Activated gamma-delta T cell treated with anti-CD3 and anti-CD28 coated beads, Interleukin-2, amount 50 U/mL, for 16 hours (primary cell): ENCODE measurements around the gene CELF4.

ENCODE experiments used
- DNase-seq: peaks from one replicate; pipeline ENCODE4 v3.0.0-alpha.2; 2020; ENCODE audit warnings: low read depth

CELF4 gene

DNA sequence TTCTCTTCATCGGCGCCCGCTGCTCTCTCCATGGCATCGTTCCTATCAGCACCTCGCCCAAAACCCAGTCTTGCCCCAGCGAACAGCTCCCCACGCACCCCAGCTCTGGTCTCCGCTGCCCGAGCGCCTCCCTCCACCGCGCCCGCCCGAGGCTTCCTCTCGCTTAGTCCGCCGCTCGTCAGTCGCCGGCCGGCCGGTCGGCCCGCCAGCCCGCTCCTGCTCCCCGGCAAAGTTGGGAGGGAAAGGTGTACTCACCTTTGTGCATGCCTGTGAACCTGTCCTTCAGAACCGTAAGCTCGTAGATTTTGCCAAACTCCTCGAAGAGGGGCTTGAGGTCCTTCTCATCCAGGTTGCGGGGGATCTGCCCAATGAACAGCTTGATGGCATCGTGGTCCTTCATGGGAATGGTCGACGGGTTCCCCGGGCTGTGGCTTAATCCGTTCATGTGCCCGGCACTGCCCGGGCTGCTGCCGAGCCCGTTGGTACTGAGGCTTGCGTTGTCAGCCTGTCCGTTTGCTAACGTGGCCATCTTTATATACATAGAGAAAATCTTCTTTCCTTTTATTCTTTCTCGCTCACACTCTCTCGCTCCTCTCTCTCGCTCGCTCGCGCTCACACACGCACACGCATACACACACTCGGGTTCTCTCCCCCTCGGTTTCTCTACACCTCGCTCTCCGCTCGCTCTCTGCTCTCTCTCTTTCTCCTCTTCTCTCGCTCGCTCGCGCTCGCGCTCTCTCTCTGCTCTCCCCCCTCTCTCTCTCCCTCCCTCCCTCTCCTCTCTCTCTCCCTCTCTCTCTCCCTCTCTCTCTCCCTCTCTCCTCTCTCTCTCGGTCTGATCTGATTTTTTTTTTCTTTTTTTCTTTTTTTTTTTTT, at the start of gene CELF4:
Gene CELF4 (minus strand): TSS at position 698 of the 876 bp plus-strand sequence.
- no peak for DNase-seq

DNA sequence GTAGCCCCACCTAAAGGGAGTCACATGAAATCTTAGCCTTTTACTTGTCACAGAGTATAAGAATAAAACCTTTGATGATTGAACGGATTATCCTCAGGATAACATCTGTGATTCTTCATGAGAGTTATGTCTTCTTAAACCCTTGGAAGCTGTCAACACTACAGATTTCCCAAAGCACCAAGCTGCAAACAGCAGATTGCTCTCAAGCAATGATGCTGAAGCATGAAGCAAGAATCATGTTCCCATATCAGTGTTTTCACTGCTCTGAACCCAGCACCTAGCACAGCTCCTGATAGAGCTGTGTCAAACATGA, 47.6 kb upstream of the CELF4 start:
- no peak for DNase-seq

DNA sequence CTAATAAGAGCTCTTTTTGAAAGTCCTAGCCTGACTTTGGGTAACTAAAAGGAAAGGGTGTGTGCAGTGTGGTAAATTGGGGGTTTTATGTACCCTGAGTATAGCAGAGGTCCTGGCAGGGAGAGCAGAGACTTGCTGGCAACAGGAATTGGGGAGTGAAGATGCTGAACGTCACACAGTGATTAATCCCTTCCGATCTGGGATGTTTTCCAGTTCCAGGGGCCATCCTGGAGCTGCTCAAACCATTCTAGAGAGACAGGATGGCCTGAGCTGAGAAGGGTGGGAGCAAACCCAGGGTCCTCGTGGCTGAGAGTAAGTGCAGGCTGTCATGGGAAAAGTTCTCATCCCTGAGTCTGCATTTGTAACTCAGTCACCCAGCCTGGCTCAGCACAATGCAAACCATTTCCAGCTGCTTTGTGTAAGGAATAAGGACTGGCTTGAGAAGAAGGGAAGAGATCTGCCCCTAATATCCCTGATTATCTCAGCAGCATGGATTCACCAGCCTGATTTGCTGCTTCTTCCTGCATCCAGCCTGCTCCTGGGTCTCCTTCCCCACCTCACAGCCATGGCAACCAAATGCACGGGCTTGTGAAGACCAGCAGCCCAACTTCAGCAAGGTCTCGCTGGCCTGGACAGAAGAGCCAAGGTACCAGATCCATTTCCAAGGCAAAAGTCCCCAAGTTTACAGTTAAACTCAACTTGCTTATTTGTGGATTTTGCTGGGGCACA, 47.1 kb upstream of the CELF4 start:
- no peak for DNase-seq

DNA sequence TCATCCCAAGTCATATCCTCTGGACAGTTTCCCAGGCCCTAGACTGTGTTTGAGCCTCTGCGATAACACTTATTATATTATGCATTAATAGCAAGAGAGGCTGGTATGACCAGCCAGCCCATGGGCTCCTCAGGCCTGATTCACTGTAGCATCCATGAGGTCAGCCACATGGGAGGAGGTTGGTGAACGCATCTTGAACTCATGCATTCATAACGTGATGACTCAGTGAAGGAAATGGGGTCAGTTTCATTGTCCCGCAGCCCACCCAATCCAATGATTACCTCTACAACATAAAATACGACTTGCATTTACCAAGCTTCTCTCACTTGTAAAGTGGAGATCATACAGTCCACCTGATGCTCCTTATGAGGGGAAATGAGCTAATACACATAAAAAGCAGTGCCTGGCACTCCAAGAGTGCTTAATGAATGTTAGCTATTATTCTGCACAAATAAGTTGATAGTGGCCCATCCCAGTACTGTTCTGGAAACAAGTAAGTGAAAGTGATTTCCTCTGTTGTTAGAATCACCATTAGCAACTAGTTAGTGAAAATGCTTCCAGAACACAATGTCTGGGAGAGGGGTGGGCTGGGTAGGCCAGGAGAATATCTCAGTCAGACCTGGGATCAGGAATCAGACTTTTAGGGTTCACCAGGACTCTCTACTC, 46.1 kb upstream of the CELF4 start:
- DNase-seq: no peak

GRCh38 chr18:37608876-37609275, 43.3 kb upstream of the CELF4 start:
- no peak for DNase-seq

DNA sequence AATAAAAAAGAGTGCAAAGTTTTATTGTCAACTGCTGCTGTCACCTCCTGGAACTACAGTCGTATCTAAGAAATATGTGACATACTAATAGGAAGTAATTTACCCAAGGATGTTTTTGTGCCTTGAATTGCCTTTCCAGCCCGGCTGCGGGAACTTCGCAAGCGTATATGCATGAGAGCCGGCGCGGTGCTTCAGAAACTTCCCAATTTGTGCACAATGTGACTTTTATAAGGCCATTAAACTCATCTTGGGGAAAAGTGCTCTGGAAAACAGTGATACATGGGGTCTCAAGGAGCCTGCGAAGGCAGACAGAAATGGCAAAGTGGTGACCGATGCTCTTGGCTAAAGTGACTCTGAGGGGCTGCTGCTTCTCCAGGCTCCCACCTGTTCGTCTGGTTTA, 41.7 kb upstream of the CELF4 start:
- no peak for DNase-seq

- DNase-seq: no peak
Observed at GRCh38 chr18:37604032-37604431, 38.4 kb upstream of the CELF4 start.

- DNase-seq: no peak
Observed at GRCh38 chr18:37598966-37599896, 33.6 kb upstream of the CELF4 start.

DNA sequence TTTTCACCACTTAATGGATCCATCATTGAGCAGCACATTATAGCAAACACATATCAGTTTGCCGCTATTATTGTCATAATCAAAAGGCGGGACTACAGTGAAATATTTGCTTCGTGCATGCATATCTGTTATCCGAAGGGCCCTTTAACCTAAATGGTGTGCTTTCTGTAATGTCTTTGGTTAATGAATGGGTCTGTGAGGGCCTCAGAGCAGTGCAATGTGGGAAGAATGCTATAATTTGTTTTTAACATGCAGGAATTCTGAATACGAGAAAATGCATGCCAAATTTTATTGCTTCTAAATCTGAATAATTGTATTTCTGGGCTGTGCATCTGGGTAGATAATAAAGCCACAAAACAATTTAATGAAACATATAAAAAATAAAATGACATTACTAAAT, 32.8 kb upstream of the CELF4 start:
- DNase-seq: no peak

- DNase-seq: no peak
Observed at GRCh38 chr18:37590346-37590745, 24.7 kb upstream of the CELF4 start.

- no peak for DNase-seq
Observed at GRCh38 chr18:37588289-37588688, 22.7 kb upstream of the CELF4 start.

DNA sequence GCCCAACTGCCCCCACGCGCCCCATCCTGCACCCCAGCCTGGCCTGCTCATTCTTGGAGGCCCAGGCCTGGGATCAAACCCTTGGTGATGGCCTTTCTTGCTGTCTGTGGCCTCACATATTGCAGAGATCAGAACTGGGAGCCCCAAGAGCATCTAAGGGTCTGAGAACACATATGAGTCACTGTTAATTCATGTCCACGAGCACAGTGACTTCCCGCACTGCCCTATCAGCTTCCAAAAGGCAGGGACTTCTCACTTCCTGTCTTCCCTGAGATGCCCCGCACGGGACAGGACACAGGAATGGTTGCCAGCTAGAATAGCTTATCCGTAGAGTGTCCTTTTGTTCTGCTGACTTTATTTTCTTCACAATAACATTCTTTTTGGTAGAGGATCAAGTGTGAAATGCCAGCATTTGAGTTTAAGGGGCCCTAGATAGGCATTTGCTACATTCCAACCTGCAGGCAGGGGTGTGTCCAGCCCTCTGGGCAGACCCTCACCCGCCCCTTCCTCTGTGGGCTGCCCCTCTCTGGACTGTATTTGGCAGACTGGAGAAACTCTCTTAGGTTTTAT, 21.1 kb upstream of the CELF4 start:
- no peak for DNase-seq

DNA sequence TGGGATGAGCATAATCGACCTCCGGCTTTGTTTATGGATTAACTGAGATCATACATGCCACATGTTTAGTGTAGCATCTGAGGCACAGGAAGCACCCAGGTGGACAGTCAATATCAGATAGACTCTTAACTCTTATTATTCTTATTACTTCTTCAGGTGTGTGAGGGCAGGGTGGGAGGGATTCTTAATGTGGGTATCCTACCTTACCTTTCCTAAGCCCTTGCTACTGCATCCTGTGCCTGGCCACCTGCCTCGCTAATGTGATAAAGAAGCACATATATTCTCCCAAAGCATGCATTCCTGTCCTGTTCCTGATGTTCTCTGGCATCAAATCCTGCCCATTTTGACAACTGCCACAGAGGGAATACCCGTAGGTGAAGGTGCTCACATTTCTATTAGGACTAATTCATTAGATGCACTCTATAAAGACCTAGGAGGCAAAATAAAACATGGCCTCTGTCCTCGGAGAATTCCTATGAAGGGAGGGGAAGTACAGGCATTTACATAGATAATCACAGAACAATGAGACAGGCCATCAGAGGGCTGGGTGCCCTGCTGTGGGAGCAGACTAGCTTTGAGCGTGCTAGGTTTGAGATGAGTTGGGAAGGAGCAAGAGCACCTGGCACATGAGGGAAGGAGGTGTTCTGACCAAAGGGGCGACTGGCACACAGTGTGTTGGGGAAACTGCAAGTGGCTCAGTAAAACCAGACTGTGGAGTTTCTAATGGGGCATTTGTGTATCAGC, 19.5 kb upstream of the CELF4 start:
- no peak for DNase-seq

DNA sequence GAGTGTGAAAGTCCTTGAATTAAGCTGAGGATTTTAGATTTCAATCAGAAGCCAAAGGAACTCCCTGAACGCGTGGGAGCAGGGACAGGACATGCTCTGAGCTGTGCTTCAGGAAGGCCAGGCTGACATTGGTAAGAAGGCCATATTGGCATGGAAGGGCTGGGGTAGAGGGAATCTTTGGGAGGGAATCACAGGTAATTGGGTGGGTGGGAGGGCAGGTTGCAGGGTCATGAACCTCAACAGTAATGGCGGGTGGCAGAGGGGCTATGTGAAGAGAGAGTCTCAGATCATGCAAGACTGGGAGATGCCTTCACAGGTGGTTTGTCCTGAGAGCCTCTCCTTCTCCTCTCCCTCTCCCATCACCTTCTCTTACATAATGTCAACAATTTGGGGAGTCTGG, 18.6 kb upstream of the CELF4 start:
- DNase-seq: no peak

GRCh38 chr18:37582261-37582660, 16.7 kb upstream of the CELF4 start:
- DNase-seq: no peak

DNA sequence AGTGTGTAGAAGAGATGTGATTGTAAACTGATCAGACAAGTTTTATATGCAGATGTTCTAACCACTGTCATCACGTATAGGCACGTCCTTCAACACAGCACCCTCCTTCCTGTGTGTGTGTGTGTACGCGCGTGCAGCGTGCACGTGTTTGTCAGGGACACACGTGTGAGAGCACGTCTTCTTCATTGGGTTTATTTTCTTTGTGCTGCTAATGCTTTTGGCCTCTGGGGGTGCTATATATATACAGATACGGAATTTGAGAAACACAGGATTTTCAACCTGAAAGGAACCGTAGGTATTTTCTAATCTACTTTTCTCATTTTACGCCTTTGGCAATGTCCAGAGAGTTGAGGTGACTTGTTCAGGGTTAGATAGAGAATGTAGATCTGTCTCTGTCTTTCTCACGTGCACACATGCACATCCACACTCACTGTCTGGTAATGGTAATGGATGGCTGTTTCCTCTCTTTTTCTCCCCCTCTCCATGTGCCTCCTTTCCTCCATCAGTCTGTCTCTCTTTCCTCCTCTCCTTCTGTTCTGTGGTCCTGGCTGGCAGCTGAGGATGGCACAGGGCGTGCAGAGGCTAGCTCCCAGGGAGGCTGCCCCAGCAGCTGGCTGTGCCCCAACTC, 13.4 kb upstream of the CELF4 start:
- no peak for DNase-seq

- DNase-seq: no peak
Observed at GRCh38 chr18:37578182-37578678, 12.6 kb upstream of the CELF4 start.

DNA sequence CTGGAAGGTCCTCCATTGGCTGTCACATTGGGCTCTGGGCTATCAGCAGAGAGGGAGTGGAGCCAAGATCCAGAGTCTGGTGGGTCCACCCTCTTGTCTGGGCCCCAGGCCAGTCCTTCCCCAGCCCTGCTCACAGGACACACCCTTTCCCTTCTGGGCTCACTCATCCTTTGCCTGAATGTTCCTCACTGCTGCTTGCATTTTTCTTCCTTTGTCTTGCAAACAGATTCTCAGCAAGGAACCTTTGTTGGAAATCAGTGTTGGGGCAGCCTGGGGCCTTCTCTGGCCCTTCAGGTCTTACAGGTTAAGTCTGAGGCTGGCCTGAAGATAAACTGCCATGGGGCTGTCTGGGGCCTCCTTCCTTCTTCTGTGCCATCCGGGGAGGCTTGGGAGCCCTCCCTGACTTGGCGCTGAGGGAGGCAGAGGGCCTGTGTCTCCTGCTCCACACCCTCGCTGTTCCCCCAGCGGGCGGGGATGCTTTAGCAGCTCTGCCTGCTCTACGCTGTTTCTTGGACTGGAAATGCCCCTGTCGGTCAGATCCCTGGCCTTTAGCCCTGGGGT, 11.5 kb upstream of the CELF4 start:
- DNase-seq: no peak

DNA sequence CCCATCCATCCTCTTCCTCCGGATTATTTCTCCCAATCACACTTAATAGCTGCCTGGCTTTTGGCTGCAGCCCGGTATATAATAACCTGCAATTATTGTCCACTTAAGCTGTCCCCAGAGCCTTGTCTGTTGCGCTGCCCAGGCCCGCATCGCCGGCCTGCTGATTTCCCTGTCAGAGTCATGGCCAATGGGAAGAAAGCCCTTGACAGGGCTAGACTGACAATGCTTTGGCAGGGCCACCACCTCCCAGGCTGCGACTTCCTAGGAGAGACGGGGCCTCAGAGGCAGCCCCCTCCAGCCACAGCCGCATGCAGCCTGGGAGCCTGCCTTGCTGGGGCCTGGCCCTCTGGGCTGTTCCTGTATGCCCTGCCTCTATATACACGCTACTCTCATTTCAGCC, 10.0 kb upstream of the CELF4 start:
- DNase-seq: no peak

GRCh38 chr18:37574113-37574512, 8.5 kb upstream of the CELF4 start:
- DNase-seq: no peak
